Thyroid gland (tissue), 4 donors: Measurements from ENCODE around the gene KMT2E.

Experiments used
- POLR2A ChIP-seq, 2 donors: fragments of 450-650 bp; IDR thresholded peaks; one replicate each; pipeline ENCODE4 v1.6.1; 2017; ENCODE audit warnings: antibody characterized with exemption in 2 of 2, mild to moderate bottlenecking in 2 of 2, moderate library complexity in 1 of 2
- TF ChIP-seq, protein P1 (sequence below), 6 experiments: fragments of 200-600 bp in 3 of 6; fragments of 450-650 bp in 3 of 6; sonication (generic) in 3 of 6; IDR thresholded peaks; one replicate each; pipeline ENCODE4 v1.5.1; 2016 to 2019; ENCODE audit warnings: antibody characterized with exemption in 6 of 6, mild to moderate bottlenecking in 2 of 6, inconsistent platforms in 1 of 6, moderate library complexity in 1 of 6

DNA sequence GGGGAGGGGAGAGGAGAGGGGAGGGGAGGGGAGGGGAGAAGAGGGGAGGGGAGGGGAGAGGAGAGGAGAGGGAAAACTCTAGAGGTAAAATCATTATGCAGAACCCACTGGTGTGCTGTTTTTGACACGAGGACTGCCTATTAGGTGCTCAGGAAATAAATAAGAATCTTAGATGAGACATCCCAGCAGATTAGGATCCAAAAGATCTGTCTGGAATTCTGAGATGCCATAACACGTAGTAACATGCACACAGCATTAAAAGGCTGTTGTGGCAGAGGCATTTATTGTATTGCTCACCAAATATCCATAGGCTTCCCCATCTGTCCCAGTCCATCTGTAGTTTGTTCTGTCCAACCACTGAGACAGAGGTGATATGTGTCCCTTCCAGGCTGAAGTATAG lies 40.8 kb upstream of the KMT2E start:
- TF ChIP-seq, protein P1, sequence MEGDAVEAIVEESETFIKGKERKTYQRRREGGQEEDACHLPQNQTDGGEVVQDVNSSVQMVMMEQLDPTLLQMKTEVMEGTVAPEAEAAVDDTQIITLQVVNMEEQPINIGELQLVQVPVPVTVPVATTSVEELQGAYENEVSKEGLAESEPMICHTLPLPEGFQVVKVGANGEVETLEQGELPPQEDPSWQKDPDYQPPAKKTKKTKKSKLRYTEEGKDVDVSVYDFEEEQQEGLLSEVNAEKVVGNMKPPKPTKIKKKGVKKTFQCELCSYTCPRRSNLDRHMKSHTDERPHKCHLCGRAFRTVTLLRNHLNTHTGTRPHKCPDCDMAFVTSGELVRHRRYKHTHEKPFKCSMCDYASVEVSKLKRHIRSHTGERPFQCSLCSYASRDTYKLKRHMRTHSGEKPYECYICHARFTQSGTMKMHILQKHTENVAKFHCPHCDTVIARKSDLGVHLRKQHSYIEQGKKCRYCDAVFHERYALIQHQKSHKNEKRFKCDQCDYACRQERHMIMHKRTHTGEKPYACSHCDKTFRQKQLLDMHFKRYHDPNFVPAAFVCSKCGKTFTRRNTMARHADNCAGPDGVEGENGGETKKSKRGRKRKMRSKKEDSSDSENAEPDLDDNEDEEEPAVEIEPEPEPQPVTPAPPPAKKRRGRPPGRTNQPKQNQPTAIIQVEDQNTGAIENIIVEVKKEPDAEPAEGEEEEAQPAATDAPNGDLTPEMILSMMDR (IDR thresholded peaks at IDR 0.05) = no peak
- no peak for TF ChIP-seq POLR2A (IDR thresholded peaks at IDR 0.05)
